ENCODE results near the gene CDKN1C.

CDKN1C gene

GRCh38 chr11:2839395-2839943 lies 46.1 kb downstream of the CDKN1C start:
- no peak for TF ChIP-seq CTCF (IDR thresholded peaks at IDR 0.05; ENCODE audit: insufficient read depth, low read length)
- no peak for TF ChIP-seq SPI1 (IDR thresholded peaks at IDR 0.05; ENCODE audit: borderline replicate concordance, low read depth)
- no peak for TF ChIP-seq GABPA (IDR thresholded peaks at IDR 0.05; ENCODE audit: low read depth)
- no peak for TF ChIP-seq REST (IDR thresholded peaks at IDR 0.05; ENCODE audit: insufficient replicate concordance, low read depth)
- TF ChIP-seq POLR2AphosphoS5 (IDR thresholded peaks at IDR 0.05; ENCODE audit: low read depth) = no peak
- H3K27ac ChIP-seq (replicated peaks) = no peak overlapping the region

GRCh38 chr11:2838676-2839294 lies 46.8 kb downstream of the CDKN1C start:
- TF ChIP-seq POLR2AphosphoS5 (IDR thresholded peaks at IDR 0.05; ENCODE audit: low read depth) (no peak), SPI1 (IDR thresholded peaks at IDR 0.05; ENCODE audit: borderline replicate concordance, low read depth) (no peak), GABPA (IDR thresholded peaks at IDR 0.05; ENCODE audit: low read depth) (no peak), REST (IDR thresholded peaks at IDR 0.05; ENCODE audit: insufficient replicate concordance, low read depth) (no peak), CTCF (IDR thresholded peaks at IDR 0.05; ENCODE audit: insufficient read depth, low read length) (no peak)
- H3K27me3 ChIP-seq (ENCODE audit: insufficient read depth, poor library complexity, severe bottlenecking) = no peaks in the 10 kb centered on the region
- no peak overlapping the region for H3K4me3 ChIP-seq (replicated peaks; ENCODE audit: insufficient read depth, low read length)
- H3K27ac ChIP-seq (replicated peaks) = no peak overlapping the region
- no peak for DNase-seq (ENCODE audit: low read depth in 1 of 2, low spot score in 1 of 2)

More at GRCh38 chr11:2839395-2839943, 46.1 kb downstream of the CDKN1C start:
- no peak for DNase-seq (ENCODE audit: low read depth in 1 of 2, low spot score in 1 of 2)
- Histone ChIP-seq H3K27me3 (ENCODE audit: insufficient read depth, poor library complexity, severe bottlenecking) (no peaks in the 10 kb centered on the region), H3K4me3 (replicated peaks; ENCODE audit: insufficient read depth, low read length) (no peak overlapping the region)

GRCh38 chr11:2838091-2838490 lies 47.5 kb downstream of the CDKN1C start:
- no peaks in the 10 kb centered on the region for H3K27me3 ChIP-seq (ENCODE audit: insufficient read depth, poor library complexity, severe bottlenecking)
- no peak overlapping the region for H3K4me3 ChIP-seq (replicated peaks; ENCODE audit: insufficient read depth, low read length)
- no peak for TF ChIP-seq GABPA (IDR thresholded peaks at IDR 0.05; ENCODE audit: low read depth)
- no peak for TF ChIP-seq CTCF (IDR thresholded peaks at IDR 0.05; ENCODE audit: insufficient read depth, low read length)
- no peak for TF ChIP-seq REST (IDR thresholded peaks at IDR 0.05; ENCODE audit: insufficient replicate concordance, low read depth)
- TF ChIP-seq SPI1 (IDR thresholded peaks at IDR 0.05; ENCODE audit: borderline replicate concordance, low read depth) = no peak
- TF ChIP-seq POLR2AphosphoS5 (IDR thresholded peaks at IDR 0.05; ENCODE audit: low read depth) = no peak
- H3K27ac ChIP-seq (replicated peaks) = no peak overlapping the region
- no peak for DNase-seq (ENCODE audit: low read depth in 1 of 2, low spot score in 1 of 2)
